Muscle of leg (tissue), 11 donors: ENCODE data around the gene CHADL. TPM values are rescaled to one million over a fixed set of nuclear protein-coding genes. Genes with fewer than 3 reads are reported as not detected.
"Not testable (repeated sequence)": the region's sequence is repeated elsewhere in the genome, so short reads cannot be mapped to it uniquely, and the experiment has no call there.

Experiments
- DNase-seq: peaks from one replicate; pipeline ENCODE4 v3.0.0; 2013
- H3K27ac ChIP-seq: one replicate; pipeline ENCODE4 v1.5.1; 2013; ENCODE audit warnings: mild to moderate bottlenecking, low read length, control low read depth
- H3K27me3 ChIP-seq: one replicate; pipeline ENCODE4 v1.6.1; 2013; ENCODE audit warnings: low read length; ENCODE audit not compliant: control insufficient read depth, insufficient read depth
- H3K36me3 ChIP-seq: one replicate; pipeline ENCODE4 v1.6.1; 2013; ENCODE audit warnings: low read length; ENCODE audit not compliant: control insufficient read depth, insufficient read depth
- H3K4me1 ChIP-seq: one replicate; pipeline ENCODE4 v1.6.1; 2013; ENCODE audit warnings: low read length; ENCODE audit not compliant: control insufficient read depth, insufficient read depth
- H3K4me3 ChIP-seq: one replicate; pipeline ENCODE4 v1.5.1; 2013; ENCODE audit warnings: low read length, control low read depth
- H3K9me3 ChIP-seq: replicated peaks from 2 replicates; pipeline ENCODE4 v1.6.1; 2013; ENCODE audit warnings: low read depth, low read length; ENCODE audit not compliant: control insufficient read depth
- whole genome bisulfite sequencing: methylation state at CpG from one replicate; pipeline ENCODE4 v1.1.5; 2013; ENCODE audit warnings: missing lambda C conversion rate; ENCODE audit not compliant: insufficient coverage; 5-methylcytosine and 5-hydroxymethylcytosine counted together
- polyA plus RNA-seq, 8 donors: library from polyadenylated mRNA; unstranded; fragments of 120-200 nt; gene quantifications; one replicate each; pipeline versions ENCODE4 v1.2.1 to v1.2.3, GENCODE V29; 2013; ENCODE audit warnings: inconsistent platforms in 1 of 8, low replicate concordance in 1 of 8; ENCODE audit not compliant: insufficient read length in 8 of 8, insufficient read depth in 1 of 8
- total RNA-seq: library from RNA; stranded (reverse); fragments of 120-200 nt; gene quantifications from one replicate; pipeline ENCODE4 v1.2.4, GENCODE V29; 2013

The CHADL gene
- total and polyA plus RNA-seq, 9 donors = 2.8 to 5.4 (median 4.7) TPM

GRCh38 chr22:41259756-41260155, 19.0 kb upstream of the CHADL start:
- not testable (repeated sequence) for H3K27ac ChIP-seq, H3K4me3 ChIP-seq, H3K27me3 ChIP-seq, H3K9me3 ChIP-seq, DNase-seq
- Histone ChIP-seq H3K4me1 (peaks cover 14% of the 10 kb centered on the region), H3K36me3 (peaks cover 81% of the 10 kb centered on the region)
- no CpG with 5 or more reads among the region's 4 CpGs for WGBS

- WGBS = 86% methylated on average over 10 of the region's 11 CpGs
- Histone ChIP-seq H3K9me3 (no peaks in the 10 kb centered on the region), H3K4me3 (no peak overlapping the region), H3K4me1 (peaks cover 14% of the 10 kb centered on the region), H3K27me3 (no peaks in the 10 kb centered on the region), H3K36me3 (peaks cover 78% of the 10 kb centered on the region), H3K27ac (no peak overlapping the region)
- DNase-seq = no peak
Measured at GRCh38 chr22:41257696-41258095, 17.0 kb upstream of the CHADL start.

GRCh38 chr22:41256254-41257253, 15.8 kb upstream of the CHADL start:
- H3K27ac ChIP-seq = peak overlapping the region; percentile 42

GRCh38 chr22:41254230-41254629, 13.5 kb upstream of the CHADL start:
- Histone ChIP-seq H3K4me1 (peaks cover 14% of the 10 kb centered on the region), H3K27me3 (no peaks in the 10 kb centered on the region), H3K4me3 (no peak overlapping the region), H3K9me3 (no peaks in the 10 kb centered on the region), H3K27ac (no peak overlapping the region), H3K36me3 (peaks cover 81% of the 10 kb centered on the region)
- WGBS = 87% methylated on average over 5 of the region's 7 CpGs
- no peak for DNase-seq

More at GRCh38 chr22:41256254-41257253, 15.8 kb upstream of the CHADL start:
- Histone ChIP-seq H3K4me3 (no peak overlapping the region), H3K9me3 (no peaks in the 10 kb centered on the region), H3K27me3 (no peaks in the 10 kb centered on the region), H3K36me3 (peaks cover 74% of the 10 kb centered on the region), H3K4me1 (peaks cover 14% of the 10 kb centered on the region)
- 58% methylated on average over 9 of the region's 20 CpGs for WGBS
- DNase-seq = peak; percentile 34

DNA sequence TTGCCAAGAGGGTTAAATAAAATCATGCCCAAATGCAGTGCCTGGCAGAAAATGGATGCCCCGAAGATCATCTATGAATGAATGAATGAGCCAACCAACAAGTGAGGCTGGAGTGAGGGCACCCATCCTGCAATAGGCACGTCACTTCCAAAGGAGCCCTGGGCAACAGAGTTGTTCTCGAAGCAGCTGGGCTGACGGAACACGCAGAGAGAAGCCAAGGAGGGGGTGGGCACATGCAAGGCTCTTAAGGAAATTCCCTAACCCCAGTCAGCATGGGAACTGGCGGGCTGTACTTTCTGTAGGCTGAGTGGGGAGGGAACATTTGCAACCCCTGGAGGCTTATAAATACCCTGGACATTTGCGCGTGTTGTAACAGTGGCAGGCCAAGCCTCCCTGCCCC, 11.6 kb upstream of the CHADL start:
- Histone ChIP-seq H3K9me3 (no peaks in the 10 kb centered on the region), H3K4me1 (peaks cover 7% of the 10 kb centered on the region), H3K27ac (no peak overlapping the region), H3K27me3 (no peaks in the 10 kb centered on the region), H3K4me3 (no peak overlapping the region), H3K36me3 (peaks cover 85% of the 10 kb centered on the region)
- WGBS = 93% methylated on average over 5 of the region's 8 CpGs
- no peak for DNase-seq

GRCh38 chr22:41250127-41250526, 9.4 kb upstream of the CHADL start:
- no peaks in the 10 kb centered on the region for H3K4me1 ChIP-seq
- 93% methylated on average over 3 of the region's 12 CpGs for WGBS
- H3K4me3 ChIP-seq = no peak overlapping the region
- H3K27ac ChIP-seq = no peak overlapping the region
- peaks cover 78% of the 10 kb centered on the region for H3K36me3 ChIP-seq
- H3K9me3 ChIP-seq = no peaks in the 10 kb centered on the region
- H3K27me3 ChIP-seq = no peaks in the 10 kb centered on the region
- no peak for DNase-seq

GRCh38 chr22:41249442-41249841, 8.7 kb upstream of the CHADL start:
- no peak overlapping the region for H3K27ac ChIP-seq
- no peak for DNase-seq
- WGBS = 95% methylated on average over 7 of the region's 14 CpGs
- H3K36me3 ChIP-seq = peaks cover 78% of the 10 kb centered on the region
- H3K9me3 ChIP-seq = no peaks in the 10 kb centered on the region
- no peaks in the 10 kb centered on the region for H3K4me1 ChIP-seq
- no peak overlapping the region for H3K4me3 ChIP-seq
- H3K27me3 ChIP-seq = no peaks in the 10 kb centered on the region

DNA sequence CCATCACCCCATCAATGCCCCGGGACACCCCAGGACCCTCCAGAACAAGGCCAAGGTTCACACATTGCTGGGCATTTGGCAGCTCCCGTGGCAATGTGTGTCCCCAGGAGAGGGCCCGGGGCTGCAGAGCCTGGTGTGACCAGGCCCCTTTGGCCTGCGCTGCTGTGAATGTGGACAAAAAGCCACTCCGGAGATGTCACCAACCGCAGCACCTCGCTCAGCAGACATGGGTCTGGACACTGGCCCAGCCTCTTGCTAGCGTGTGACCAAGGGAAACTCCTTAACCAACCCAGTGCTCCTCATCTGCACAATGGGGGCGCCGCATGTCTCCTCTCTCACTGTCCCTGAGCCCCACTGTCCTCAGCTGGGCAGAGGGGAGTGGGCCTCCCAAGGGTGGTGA, 8.0 kb upstream of the CHADL start:
- Histone ChIP-seq H3K4me1 (no peaks in the 10 kb centered on the region), H3K27me3 (no peaks in the 10 kb centered on the region), H3K27ac (no peak overlapping the region), H3K36me3 (peaks cover 73% of the 10 kb centered on the region), H3K4me3 (no peak overlapping the region), H3K9me3 (no peaks in the 10 kb centered on the region)
- no peak for DNase-seq
- WGBS = 93% methylated on average over 7 of the region's 10 CpGs

DNA sequence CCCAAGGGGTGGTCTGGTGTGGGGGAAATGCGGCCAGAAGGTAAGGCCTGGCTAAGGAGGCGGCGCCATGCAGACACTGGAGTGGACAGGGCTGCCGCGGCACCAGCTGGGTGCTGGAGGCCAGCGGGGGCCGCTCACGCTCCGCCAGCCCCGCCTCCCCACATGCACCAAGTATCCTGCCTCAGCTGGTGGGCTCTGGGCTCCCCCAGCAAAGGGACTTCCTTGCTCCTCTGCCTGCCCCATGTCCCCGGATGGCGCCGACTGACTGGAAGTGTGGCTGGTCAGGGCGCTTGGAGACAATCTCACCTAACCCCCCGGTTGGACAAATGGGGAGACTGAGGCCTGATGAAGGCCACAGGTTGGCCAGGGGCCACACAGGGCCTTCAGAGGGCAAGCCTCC, 7.6 kb upstream of the CHADL start:
- Histone ChIP-seq H3K27ac (no peak overlapping the region), H3K9me3 (no peaks in the 10 kb centered on the region), H3K27me3 (no peaks in the 10 kb centered on the region), H3K4me3 (no peak overlapping the region), H3K36me3 (peaks cover 70% of the 10 kb centered on the region), H3K4me1 (no peaks in the 10 kb centered on the region)
- DNase-seq = no peak
- WGBS = 93% methylated on average over 14 of the region's 15 CpGs

DNA sequence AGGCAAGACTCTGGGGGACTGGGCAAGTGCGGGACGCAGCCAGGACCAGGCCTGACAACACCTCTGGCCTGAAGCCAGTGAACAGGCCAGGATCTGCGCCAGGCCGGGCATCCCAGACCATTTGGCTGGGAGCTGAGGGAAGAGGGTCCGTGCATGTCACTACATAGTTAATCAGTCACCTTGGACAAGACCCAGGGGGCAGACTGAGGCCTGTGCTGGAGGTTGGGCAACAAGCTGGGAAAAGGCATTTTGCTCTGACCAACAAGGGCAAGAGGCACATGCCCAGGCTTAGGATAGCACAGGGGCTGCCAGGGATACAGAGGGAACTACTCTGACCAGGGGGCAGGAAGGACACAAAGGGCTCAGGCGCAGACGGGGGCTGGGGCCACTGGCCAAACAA, 7.0 kb upstream of the CHADL start:
- peaks cover 63% of the 10 kb centered on the region for H3K36me3 ChIP-seq
- 85% methylated on average over 7 of the region's 7 CpGs for WGBS
- H3K4me1 ChIP-seq = no peaks in the 10 kb centered on the region
- no peaks in the 10 kb centered on the region for H3K9me3 ChIP-seq
- no peak for DNase-seq
- no peaks in the 10 kb centered on the region for H3K27me3 ChIP-seq
- no peak overlapping the region for H3K4me3 ChIP-seq
- no peak overlapping the region for H3K27ac ChIP-seq
